ENCODE data around the gene INPP5A.
A peak's percentile ranks its signal among the peaks of the same experiment; 100 is the strongest.
"Not testable (repeated sequence)": the region's sequence is repeated elsewhere in the genome, so short reads cannot be mapped to it uniquely, and the experiment has no call there.

The INPP5A gene

GRCh38 chr10:132559538-132559937 lies 22.0 kb downstream of the INPP5A start:
- DNase-seq (ENCODE audit: low read depth in 2 of 2, low spot score in 1 of 2) = no peak

- DNase-seq (ENCODE audit: low read depth in 2 of 2, low spot score in 1 of 2) = no peak
Observed at GRCh38 chr10:132560241-132560731, 22.7 kb downstream of the INPP5A start.

- DNase-seq (ENCODE audit: low read depth in 2 of 2, low spot score in 1 of 2) = no peak
Observed at GRCh38 chr10:132562177-132562915, 24.8 kb downstream of the INPP5A start.

- no peak for DNase-seq (ENCODE audit: low read depth in 2 of 2, low spot score in 1 of 2)
Observed at GRCh38 chr10:132562916-132563456, 25.4 kb downstream of the INPP5A start.

- no peak for DNase-seq (ENCODE audit: low read depth in 2 of 2, low spot score in 1 of 2)
Observed at GRCh38 chr10:132563485-132564248, 26.1 kb downstream of the INPP5A start.

- DNase-seq (ENCODE audit: low read depth in 2 of 2, low spot score in 1 of 2) = no peak
Observed at GRCh38 chr10:132564249-132564605, 26.6 kb downstream of the INPP5A start.

GRCh38 chr10:132564690-132565089 lies 27.1 kb downstream of the INPP5A start:
- DNase-seq (ENCODE audit: low read depth in 2 of 2, low spot score in 1 of 2) = no peak

GRCh38 chr10:132565516-132566209 lies 28.1 kb downstream of the INPP5A start:
- DNase-seq (ENCODE audit: low read depth in 2 of 2, low spot score in 1 of 2) = no peak

- DNase-seq (ENCODE audit: low read depth in 2 of 2, low spot score in 1 of 2) = no peak
Observed at GRCh38 chr10:132566892-132567291, 29.3 kb downstream of the INPP5A start.

- no peak for DNase-seq (ENCODE audit: low read depth in 2 of 2, low spot score in 1 of 2)
Observed at GRCh38 chr10:132570265-132570664, 32.7 kb downstream of the INPP5A start.

GRCh38 chr10:132570771-132571649 lies 33.4 kb downstream of the INPP5A start:
- DNase-seq (ENCODE audit: low read depth in 2 of 2, low spot score in 1 of 2) = no peak

- peak in 1 of 2 donors; percentile 42 for DNase-seq (ENCODE audit: low read depth in 2 of 2, low spot score in 1 of 2)
Observed at GRCh38 chr10:132571650-132572544, 34.3 kb downstream of the INPP5A start.

GRCh38 chr10:132572545-132572937 lies 35.0 kb downstream of the INPP5A start:
- DNase-seq (ENCODE audit: low read depth in 2 of 2, low spot score in 1 of 2) = no peak

GRCh38 chr10:132572946-132573345 lies 35.4 kb downstream of the INPP5A start:
- not testable (repeated sequence) for DNase-seq (ENCODE audit: low read depth in 2 of 2, low spot score in 1 of 2)

- no peak for DNase-seq (ENCODE audit: low read depth in 2 of 2, low spot score in 1 of 2)
Observed at GRCh38 chr10:132574288-132574687, 36.7 kb downstream of the INPP5A start.

- no peak for DNase-seq (ENCODE audit: low read depth in 2 of 2, low spot score in 1 of 2)
Observed at GRCh38 chr10:132574783-132575319, 37.3 kb downstream of the INPP5A start.

GRCh38 chr10:132575320-132576201 lies 38.0 kb downstream of the INPP5A start:
- DNase-seq (ENCODE audit: low read depth in 2 of 2, low spot score in 1 of 2) = no peak

- DNase-seq (ENCODE audit: low read depth in 2 of 2, low spot score in 1 of 2) = no peak
Observed at GRCh38 chr10:132576671-132577349, 39.2 kb downstream of the INPP5A start.

Measured in stimulated activated CD8-positive, alpha-beta memory T cell treated with anti-CD3 and anti-CD28 coated beads, Interleukin-4, amount 100 ng/mL, for 4 hours (primary cell).